DOHH2 (cell line): ENCODE measurements around the gene ZNF749.

Experiments used
- H3F3A ChIP-seq: fragments of 200-600 bp; sonication (generic), shearing (Covaris generic); 2 replicates; pipeline ENCODE4 v1.6.0; 2016; ENCODE audit warnings: antibody characterized with exemption, mild to moderate bottlenecking; ENCODE audit not compliant: control insufficient read depth, insufficient read depth
- H3K27ac ChIP-seq: fragments of 200-600 bp; sonication (generic); 2 replicates; pipeline ENCODE4 v1.5.1; 2014; ENCODE audit warnings: low read depth, mild to moderate bottlenecking, low read length, moderate library complexity
- H3K27me3 ChIP-seq: fragments of 200-600 bp; sonication (generic); 2 replicates; pipeline ENCODE4 v1.6.1; 2014; ENCODE audit warnings: mild to moderate bottlenecking, low read length, mixed read lengths; ENCODE audit not compliant: control insufficient read depth
- H3K36me3 ChIP-seq: fragments of 200-600 bp; sonication (generic); 2 replicates; pipeline ENCODE4 v1.6.1; 2014; ENCODE audit warnings: mild to moderate bottlenecking, low read length, moderate library complexity, mixed read lengths; ENCODE audit not compliant: control insufficient read depth
- H3K4me1 ChIP-seq: fragments of 200-600 bp; sonication (generic); 2 replicates; pipeline ENCODE4 v1.6.1; 2014; ENCODE audit warnings: mild to moderate bottlenecking, low read length, mixed read lengths; ENCODE audit not compliant: control insufficient read depth
- H3K4me2 ChIP-seq: fragments of 200-600 bp; sonication (generic); 2 replicates; pipeline ENCODE4 v1.6.0; 2014; ENCODE audit warnings: mild to moderate bottlenecking, low read length, moderate library complexity
- H3K4me3 ChIP-seq: fragments of 200-600 bp; sonication (generic); 2 replicates; pipeline ENCODE4 v1.5.1; 2014; ENCODE audit warnings: mild to moderate bottlenecking, low read length, mixed read lengths
- H3K79me2 ChIP-seq: fragments of 200-600 bp; sonication (generic); 2 replicates; pipeline ENCODE4 v1.6.1; 2014; ENCODE audit warnings: mild to moderate bottlenecking, low read length, mixed read lengths; ENCODE audit not compliant: control insufficient read depth
- H3K9me2 ChIP-seq: fragments of 200-600 bp; sonication (generic); replicated peaks from 2 replicates; pipeline ENCODE4 v1.6.1; 2014; ENCODE audit warnings: mild to moderate bottlenecking, low read length, mixed read lengths; ENCODE audit not compliant: control insufficient read depth
- H3K9me3 ChIP-seq: fragments of 200-600 bp; sonication (generic); 2 replicates; pipeline ENCODE4 v1.6.1; 2014; ENCODE audit warnings: antibody characterized with exemption, low read length, mixed read lengths; ENCODE audit not compliant: control insufficient read depth, insufficient read depth
- H4K20me1 ChIP-seq: fragments of 200-600 bp; sonication (generic); 2 replicates; pipeline ENCODE4 v1.6.0; 2014; ENCODE audit warnings: low read depth, mild to moderate bottlenecking, antibody characterized with exemption, low read length, moderate library complexity; ENCODE audit not compliant: control insufficient read depth, insufficient read depth
- CTCF ChIP-seq: fragments of 200-600 bp; sonication (generic); IDR thresholded peaks from one replicate; pipeline ENCODE4 v1.5.1; 2014; ENCODE audit warnings: antibody characterized with exemption, mild to moderate bottlenecking, low read depth, low read length; ENCODE audit not compliant: poor library complexity, severe bottlenecking
- EZH2phosphoT487 ChIP-seq: fragments of 200-600 bp; sonication (generic); IDR thresholded peaks from 2 replicates; pipeline ENCODE4 v1.6.1; 2017; ENCODE audit warnings: borderline replicate concordance, mild to moderate bottlenecking, antibody characterized with exemption, low read length, moderate library complexity, mixed read lengths

ZNF749 gene

GRCh38 chr19:57437931-57438330 lies 2.8 kb downstream of the ZNF749 start:
- no peak overlapping the region for H3K4me3 ChIP-seq
- peaks cover 32% of the 10 kb centered on the region for H3K9me3 ChIP-seq
- H3K27ac ChIP-seq = no peak overlapping the region
- H3K9me2 ChIP-seq = no peaks in the 10 kb centered on the region
- H3F3A ChIP-seq = no peaks in the 10 kb centered on the region
- H3K4me1 ChIP-seq = peaks cover 16% of the 10 kb centered on the region
- no peak overlapping the region for H3K4me2 ChIP-seq
- no peaks in the 10 kb centered on the region for H3K27me3 ChIP-seq
- peaks cover 12% of the 10 kb centered on the region for H3K79me2 ChIP-seq
- TF ChIP-seq CTCF (no peak), EZH2phosphoT487 (no peak)
- peaks cover 9% of the 10 kb centered on the region; the same call in 1 of the 2 replicates for H3K36me3 ChIP-seq
- H4K20me1 ChIP-seq = no peaks in the 10 kb centered on the region

GRCh38 chr19:57438925-57439324 lies 3.8 kb downstream of the ZNF749 start:
- no peaks in the 10 kb centered on the region for H3K27me3 ChIP-seq
- peaks cover 19% of the 10 kb centered on the region; the same call in 1 of the 2 replicates for H3K36me3 ChIP-seq
- TF ChIP-seq CTCF = no peak
- TF ChIP-seq EZH2phosphoT487 = no peak
- H3K79me2 ChIP-seq = peaks cover 12% of the 10 kb centered on the region
- H3K9me2 ChIP-seq = no peaks in the 10 kb centered on the region
- no peak overlapping the region for H3K4me3 ChIP-seq
- no peaks in the 10 kb centered on the region for H3F3A ChIP-seq
- H3K4me2 ChIP-seq = no peak overlapping the region
- H3K4me1 ChIP-seq = peaks cover 16% of the 10 kb centered on the region
- H4K20me1 ChIP-seq = no peaks in the 10 kb centered on the region
- H3K9me3 ChIP-seq = peaks cover 33% of the 10 kb centered on the region
- no peak overlapping the region for H3K27ac ChIP-seq

- Histone ChIP-seq H3K27ac (no peak overlapping the region), H3F3A (no peaks in the 10 kb centered on the region), H3K27me3 (no peaks in the 10 kb centered on the region), H3K4me1 (no peaks in the 10 kb centered on the region), H3K4me2 (no peak overlapping the region), H3K9me3 (peaks cover 18% of the 10 kb centered on the region; the same call in 1 of the 2 replicates), H3K4me3 (no peak overlapping the region), H3K36me3 (peaks cover 23% of the 10 kb centered on the region; the same call in 1 of the 2 replicates), H4K20me1 (no peaks in the 10 kb centered on the region), H3K9me2 (no peaks in the 10 kb centered on the region), H3K79me2 (no peaks in the 10 kb centered on the region)
- TF ChIP-seq EZH2phosphoT487 (no peak), CTCF (no peak)
Observed at GRCh38 chr19:57441979-57442752, 7.0 kb downstream of the ZNF749 start.
